Measurements from ENCODE around the gene TAPT1. TPM values are rescaled to one million over a fixed set of nuclear protein-coding genes. Genes with fewer than 3 reads are reported as not detected.
A peak's percentile ranks its signal among the peaks of the same experiment; 100 is the strongest.
"Not testable (repeated sequence)": the region's sequence is repeated elsewhere in the genome, so short reads cannot be mapped to it uniquely, and the experiment has no call there.

Gene TAPT1
- 11.8 and 16.7 TPM in 2 replicates for total RNA-seq

GRCh38 chr4:16225863-16226815 lies at the start of gene TAPT1:
TAPT1 (minus strand) TSS chr4:16226471; CDS start chr4:16226457, 14 bp downstream.
- DNase-seq (ENCODE audit: low read depth in 2 of 2) = peak in 1 of 2 donors; percentile 71

- no peak for DNase-seq (ENCODE audit: low read depth in 2 of 2)
Observed at GRCh38 chr4:16271411-16271810, 45.1 kb upstream of the TAPT1 start.

DNA sequence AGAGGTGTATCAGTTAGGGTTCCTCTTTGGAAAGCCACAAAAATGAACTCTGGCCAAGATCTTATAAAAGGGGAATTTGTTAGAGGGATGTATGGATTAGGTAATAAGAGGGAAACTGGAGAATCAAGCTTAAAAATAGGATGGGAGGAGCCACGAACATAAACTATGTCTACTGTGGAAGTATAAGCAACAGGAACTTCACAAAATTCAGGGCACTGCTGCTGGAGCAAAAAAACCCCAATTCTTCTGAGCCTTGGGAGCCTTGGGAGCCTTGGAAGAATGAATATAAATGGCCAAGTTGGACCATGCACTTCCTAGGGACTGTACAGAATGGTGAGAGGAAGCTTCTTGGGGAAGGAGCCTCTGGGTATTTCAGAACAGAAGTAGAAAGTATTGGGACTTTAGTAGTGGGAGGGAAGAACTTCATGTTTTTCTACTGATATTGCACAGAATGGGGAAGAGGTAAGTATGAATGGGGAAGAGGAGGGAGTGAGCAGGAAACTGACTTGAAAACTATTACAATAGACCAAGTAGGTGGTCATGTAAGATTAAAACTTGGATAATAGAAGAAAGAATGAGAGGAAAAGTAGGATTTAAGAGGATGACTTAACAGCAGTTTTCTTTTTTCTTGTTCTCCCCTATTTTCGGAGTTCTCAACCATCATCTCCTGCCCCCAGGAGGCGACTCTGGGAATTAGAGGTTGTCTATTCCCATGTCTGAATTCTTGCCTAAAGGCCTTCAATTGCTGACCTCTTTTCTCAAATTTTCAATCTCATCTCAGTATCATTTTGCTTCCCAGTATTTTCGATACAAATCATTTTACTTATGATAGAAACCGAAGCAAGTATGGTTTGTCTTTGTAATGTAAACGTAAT lies 44.4 kb upstream of the TAPT1 start:
- DNase-seq (ENCODE audit: low read depth in 2 of 2) = no peak

GRCh38 chr4:16269742-16270453 lies 43.6 kb upstream of the TAPT1 start:
- DNase-seq (ENCODE audit: low read depth in 2 of 2) = not testable (repeated sequence)

DNA sequence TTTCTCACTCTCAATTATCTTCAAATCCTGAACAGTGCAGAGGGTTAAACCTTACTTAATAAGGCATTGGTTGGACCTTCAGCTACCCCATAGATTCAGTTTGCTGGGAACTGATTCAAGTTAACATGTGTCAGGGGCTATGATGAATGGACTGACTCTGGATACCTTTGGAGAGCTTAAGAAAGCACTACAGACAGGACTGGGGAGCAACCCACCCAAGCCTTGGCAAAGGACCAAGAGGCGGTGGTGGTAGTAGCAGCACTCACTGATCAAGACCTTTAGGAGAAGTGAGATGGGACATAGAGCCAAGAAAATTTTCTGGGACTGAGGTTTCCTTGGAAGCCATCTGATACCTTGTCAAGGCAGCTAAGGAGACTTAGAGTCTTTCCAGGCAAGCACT lies 43.0 kb upstream of the TAPT1 start:
- no peak for DNase-seq (ENCODE audit: low read depth in 2 of 2)

DNA sequence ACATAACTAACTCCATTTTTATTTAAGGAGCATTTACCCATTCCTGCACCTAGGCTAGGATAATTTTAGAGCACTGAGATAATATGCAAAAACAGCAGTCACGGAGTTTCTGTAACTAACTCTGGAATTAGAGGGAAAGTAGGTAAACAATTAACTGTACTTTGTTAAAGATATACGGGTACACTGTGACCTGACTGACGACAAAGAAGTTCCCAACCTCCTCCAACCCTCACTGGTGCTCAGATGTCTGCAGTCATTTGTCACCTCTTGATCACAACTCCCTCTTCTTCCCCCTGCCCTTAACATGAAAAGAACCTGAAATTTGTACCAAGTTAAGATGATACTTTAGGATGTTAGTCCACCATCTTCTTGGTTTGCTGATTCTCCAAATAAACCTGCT lies 42.0 kb upstream of the TAPT1 start:
- no peak for DNase-seq (ENCODE audit: low read depth in 2 of 2)

- no peak for DNase-seq (ENCODE audit: low read depth in 2 of 2)
Observed at GRCh38 chr4:16267639-16268038, 41.4 kb upstream of the TAPT1 start.

- no peak for DNase-seq (ENCODE audit: low read depth in 2 of 2)
Observed at GRCh38 chr4:16265820-16266219, 39.5 kb upstream of the TAPT1 start.

- DNase-seq (ENCODE audit: low read depth in 2 of 2) = peak; percentile 40 to 54
Observed at GRCh38 chr4:16264798-16265197, 38.5 kb upstream of the TAPT1 start.

GRCh38 chr4:16263056-16263455 lies 36.8 kb upstream of the TAPT1 start:
- DNase-seq (ENCODE audit: low read depth in 2 of 2) = no peak

DNA sequence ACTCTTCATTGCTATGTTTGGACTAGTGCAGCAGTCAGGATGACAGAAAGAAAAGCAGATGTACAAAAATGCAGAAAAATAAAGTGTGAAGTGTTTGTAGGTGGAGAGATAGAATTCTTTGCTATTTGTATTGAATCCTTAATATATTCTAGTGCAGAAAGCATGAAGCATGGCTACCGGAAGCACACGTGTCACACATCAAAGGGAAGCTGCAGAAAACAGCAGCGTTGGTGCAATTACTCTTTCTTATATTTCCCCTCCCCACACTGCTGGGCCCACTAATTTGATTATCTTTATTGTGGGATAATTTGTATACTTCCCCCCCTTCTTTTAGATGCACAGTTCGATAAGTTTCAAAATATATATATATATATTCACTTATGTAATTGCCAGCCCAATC lies 35.9 kb upstream of the TAPT1 start:
- no peak for DNase-seq (ENCODE audit: low read depth in 2 of 2)

DNA sequence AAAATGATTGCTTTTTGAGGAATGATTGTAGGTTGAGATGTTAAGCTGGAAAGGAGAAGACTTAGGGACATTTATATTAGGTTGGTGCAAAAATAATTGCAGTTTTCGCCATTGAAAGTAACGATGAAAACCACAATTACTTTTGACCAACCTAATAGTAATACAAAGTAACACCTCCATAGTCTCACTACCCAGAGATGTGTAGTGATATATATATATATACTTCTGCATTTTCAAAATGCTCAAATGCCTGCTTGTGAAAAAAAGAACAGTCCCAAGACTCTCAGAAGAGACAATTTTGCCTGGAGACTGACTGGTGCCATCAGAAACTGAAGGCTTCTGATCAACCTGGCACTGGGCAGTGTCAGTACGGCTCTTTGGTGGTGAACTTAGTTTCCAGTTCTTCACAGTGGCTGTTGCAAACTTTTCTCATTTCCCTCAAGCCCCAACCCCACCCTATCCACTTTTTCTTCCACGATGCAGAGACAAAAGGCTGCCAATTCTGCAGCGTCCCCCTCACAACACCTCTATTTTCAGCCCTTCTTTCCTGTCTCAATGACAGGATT lies 35.1 kb upstream of the TAPT1 start:
- no peak for DNase-seq (ENCODE audit: low read depth in 2 of 2)

- no peak for DNase-seq (ENCODE audit: low read depth in 2 of 2)
Observed at GRCh38 chr4:16259889-16260246, 33.6 kb upstream of the TAPT1 start.

GRCh38 chr4:16259241-16259888 lies 33.1 kb upstream of the TAPT1 start:
- DNase-seq (ENCODE audit: low read depth in 2 of 2) = no peak

DNA sequence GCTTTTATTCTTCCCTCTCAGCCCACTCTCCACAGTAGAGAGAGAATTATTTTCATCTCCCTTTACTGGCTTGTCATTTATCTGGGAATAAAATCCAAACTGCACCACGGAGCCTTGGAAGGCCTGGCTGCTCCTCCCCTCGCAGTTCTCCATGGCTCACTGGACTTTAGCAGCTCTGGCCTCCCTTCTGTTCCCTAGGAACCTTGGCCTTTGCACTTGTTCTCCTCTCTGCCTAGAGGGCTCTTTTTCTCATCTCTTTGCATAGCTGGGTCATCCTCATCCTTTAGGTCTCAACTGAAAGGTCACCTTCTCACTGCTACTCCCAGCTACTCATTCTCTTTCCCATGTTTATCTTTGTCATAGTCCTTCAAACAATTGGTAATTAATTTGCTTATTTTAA lies 31.3 kb upstream of the TAPT1 start:
- no peak for DNase-seq (ENCODE audit: low read depth in 2 of 2)

GRCh38 chr4:16256343-16256742 lies 30.1 kb upstream of the TAPT1 start:
- no peak for DNase-seq (ENCODE audit: low read depth in 2 of 2)

- DNase-seq (ENCODE audit: low read depth in 2 of 2) = no peak
Observed at GRCh38 chr4:16255730-16256129, 29.5 kb upstream of the TAPT1 start.

GRCh38 chr4:16253127-16253960 lies 27.1 kb upstream of the TAPT1 start:
- peak in 1 of 2 donors; percentile 5 for DNase-seq (ENCODE audit: low read depth in 2 of 2)

GRCh38 chr4:16250661-16251365 lies 24.5 kb upstream of the TAPT1 start:
- no peak for DNase-seq (ENCODE audit: low read depth in 2 of 2)

Measured in dermis microvascular lymphatic vessel endothelial cell (primary cell).